Keratinocyte (primary cell): ENCODE measurements around the gene TRDN. TPM values are rescaled to one million over a fixed set of nuclear protein-coding genes. Genes with fewer than 3 reads are reported as not detected.

Experiments used
- DNase-seq: peaks from one replicate; pipeline ENCODE4 v3.0.0-alpha.2; 2011; ENCODE audit warnings: low read depth, missing footprints, low spot score
- FAIRE-seq: peaks from 2 replicates; lab custom pipeline; 2011; peaks lifted over from hg19 to GRCh38; lab: Jason Lieb, UNC
- H2AFZ ChIP-seq: 2 replicates; pipeline ENCODE4 v1.6.0; 2012; ENCODE audit warnings: low read length, control low read depth, inconsistent platforms; ENCODE audit not compliant: control insufficient read depth
- H3K27ac ChIP-seq: 2 replicates; pipeline ENCODE4 v1.5.1; 2011; ENCODE audit warnings: low read length; ENCODE audit not compliant: control insufficient read depth, insufficient read depth
- H3K27me3 ChIP-seq: 3 replicates; pipeline ENCODE4 v1.6.0; 2011; ENCODE audit warnings: low read length; ENCODE audit not compliant: control insufficient read depth, insufficient read depth; ENCODE audit errors: extremely low read depth
- H3K36me3 ChIP-seq, 2 experiments: 2 replicates in 1 of 2; 3 replicates in 1 of 2; pipeline ENCODE4 v1.5.1; 2011; ENCODE audit warnings: low read length in 2 of 2, mild to moderate bottlenecking in 1 of 2; ENCODE audit not compliant: control insufficient read depth in 2 of 2, insufficient read depth in 2 of 2; ENCODE audit errors: extremely low read depth in 1 of 2
- H3K4me1 ChIP-seq: 3 replicates; pipeline ENCODE4 v1.5.1; 2011; ENCODE audit warnings: low read length; ENCODE audit not compliant: control insufficient read depth, insufficient read depth; ENCODE audit errors: extremely low read depth
- H3K4me2 ChIP-seq: 3 replicates; pipeline ENCODE4 v1.6.0; 2011; ENCODE audit warnings: low read depth, low read length; ENCODE audit not compliant: control insufficient read depth, insufficient read depth; ENCODE audit errors: extremely low read depth
- H3K4me3 ChIP-seq, 3 experiments: fragments of 200-600 bp in 1 of 3; sonication (generic) in 1 of 3; 2 replicates in 2 of 3; 3 replicates in 1 of 3; pipeline ENCODE4 v1.5.1; 2011 to 2016; ENCODE audit warnings: low read length in 3 of 3, mild to moderate bottlenecking in 3 of 3, control low read depth in 2 of 3, inconsistent platforms in 1 of 3, low read depth in 1 of 3, mixed read lengths in 1 of 3, mixed run types in 1 of 3, moderate library complexity in 1 of 3; ENCODE audit not compliant: control insufficient read depth in 2 of 3, insufficient read depth in 2 of 3; ENCODE audit errors: extremely low read depth in 1 of 3
- H3K79me2 ChIP-seq: 2 replicates; pipeline ENCODE4 v1.6.0; 2012; ENCODE audit warnings: low read length; ENCODE audit not compliant: control insufficient read depth, insufficient read depth
- H3K9ac ChIP-seq: 3 replicates; pipeline ENCODE4 v1.6.0; 2011; ENCODE audit warnings: low read length; ENCODE audit not compliant: control insufficient read depth, insufficient read depth; ENCODE audit errors: extremely low read depth
- H3K9me1 ChIP-seq: 3 replicates; pipeline ENCODE4 v1.6.0; 2011; ENCODE audit warnings: low read length; ENCODE audit not compliant: control insufficient read depth, insufficient read depth; ENCODE audit errors: extremely low read depth
- H3K9me3 ChIP-seq: 2 replicates; pipeline ENCODE4 v1.5.1; 2012; ENCODE audit warnings: low read depth, low read length; ENCODE audit not compliant: control insufficient read depth
- H4K20me1 ChIP-seq: 3 replicates; pipeline ENCODE4 v1.6.0; 2011; ENCODE audit warnings: low read length; ENCODE audit not compliant: control insufficient read depth, insufficient read depth; ENCODE audit errors: extremely low read depth
- EZH2 ChIP-seq: IDR thresholded peaks from one replicate; pipeline ENCODE4 v1.6.1; 2012; ENCODE audit warnings: inconsistent platforms, mild to moderate bottlenecking, low read length, moderate library complexity
- dilution Hi-C: fragments of 300-500 bp; cut with MboI; formaldehyde crosslinking; loops from one replicate; pipeline ENCODE4 v1.7.0; 2020; ENCODE audit warnings: low sequenced_read_pairs; ENCODE audit not compliant: extremely low pct_ligation_motif_present
- polyA plus RNA-seq, 5 experiments: library from polyadenylated mRNA; depleted of rRNA in 3 of 5; stranded (reverse) in 3 of 5; stranded (forward) in 1 of 5; unstranded in 1 of 5; fragments of >200 nt; gene quantifications; 1 replicate in 1 of 5; 2 replicates in 3 of 5; 3 replicates in 1 of 5; pipeline versions ENCODE4 v1.2.1 to v1.2.3, GENCODE V29; 2011 to 2012; ENCODE audit warnings: missing spikeins in 2 of 5, low read depth in 1 of 5, low replicate concordance in 1 of 5
- TF ChIP-seq, protein P1 (sequence below), 3 experiments: IDR thresholded peaks in 1 of 3; conservative IDR thresholded peaks in 1 of 3; optimal IDR thresholded peaks in 1 of 3; 2 replicates in 2 of 3; 3 replicates in 1 of 3; pipeline versions ENCODE3 to v1.5.1; 2011; ENCODE audit warnings: low read length in 3 of 3, mild to moderate bottlenecking in 3 of 3, moderate library complexity in 2 of 3, control low read depth in 1 of 3, inconsistent platforms in 1 of 3; ENCODE audit not compliant: insufficient read depth in 2 of 3; ENCODE audit errors: extremely low read depth in 1 of 3

TRDN gene
- polyA plus RNA-seq, 1 donor (not counting 4 experiments of a cell fraction or from before 2014, with no cell fraction given): not detected

DNA sequence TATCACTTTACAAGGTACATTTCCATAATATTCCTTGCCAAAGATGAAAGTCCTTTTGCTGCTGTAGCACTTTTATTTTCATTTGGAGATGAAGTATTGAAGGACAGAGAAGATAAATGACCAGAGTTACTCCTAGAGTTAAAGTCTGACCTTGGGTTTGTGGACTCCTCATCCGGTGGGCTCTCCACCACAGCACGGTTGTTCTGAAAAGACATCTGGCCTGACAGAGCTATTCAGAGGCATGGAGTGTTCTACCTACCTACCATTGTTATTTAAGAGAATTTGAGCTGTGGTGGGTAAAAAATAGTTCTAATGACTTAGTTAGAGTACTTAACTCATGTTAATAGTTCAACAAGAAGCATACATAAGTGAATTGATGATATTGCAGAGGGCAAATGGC is 422.3 kb downstream of the TRDN start:
- TF ChIP-seq, protein P1, sequence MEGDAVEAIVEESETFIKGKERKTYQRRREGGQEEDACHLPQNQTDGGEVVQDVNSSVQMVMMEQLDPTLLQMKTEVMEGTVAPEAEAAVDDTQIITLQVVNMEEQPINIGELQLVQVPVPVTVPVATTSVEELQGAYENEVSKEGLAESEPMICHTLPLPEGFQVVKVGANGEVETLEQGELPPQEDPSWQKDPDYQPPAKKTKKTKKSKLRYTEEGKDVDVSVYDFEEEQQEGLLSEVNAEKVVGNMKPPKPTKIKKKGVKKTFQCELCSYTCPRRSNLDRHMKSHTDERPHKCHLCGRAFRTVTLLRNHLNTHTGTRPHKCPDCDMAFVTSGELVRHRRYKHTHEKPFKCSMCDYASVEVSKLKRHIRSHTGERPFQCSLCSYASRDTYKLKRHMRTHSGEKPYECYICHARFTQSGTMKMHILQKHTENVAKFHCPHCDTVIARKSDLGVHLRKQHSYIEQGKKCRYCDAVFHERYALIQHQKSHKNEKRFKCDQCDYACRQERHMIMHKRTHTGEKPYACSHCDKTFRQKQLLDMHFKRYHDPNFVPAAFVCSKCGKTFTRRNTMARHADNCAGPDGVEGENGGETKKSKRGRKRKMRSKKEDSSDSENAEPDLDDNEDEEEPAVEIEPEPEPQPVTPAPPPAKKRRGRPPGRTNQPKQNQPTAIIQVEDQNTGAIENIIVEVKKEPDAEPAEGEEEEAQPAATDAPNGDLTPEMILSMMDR (optimal IDR thresholded peaks at IDR 0.05 in 1 of 3, IDR thresholded peaks at IDR 0.05 in 1 of 3, conservative IDR thresholded peaks at IDR 0.05 in 1 of 3; ENCODE audit: extremely low read depth in 1 of 3, insufficient read depth in 2 of 3, low read length in 3 of 3): no peak
- TF ChIP-seq EZH2: no peak
- H3K9me1 ChIP-seq: no peaks in the 10 kb centered on the region
- no peak overlapping the region for H3K4me2 ChIP-seq
- FAIRE-seq (no peak), DNase-seq (no peak)
- H3K27me3 ChIP-seq: no peaks in the 10 kb centered on the region
- dilution Hi-C loops: no loop called here
- H3K79me2 ChIP-seq: no peaks in the 10 kb centered on the region
- H3K4me3 ChIP-seq: no peak overlapping the region
- no peak overlapping the region for H3K27ac ChIP-seq
- H4K20me1 ChIP-seq: no peaks in the 10 kb centered on the region
- no peak overlapping the region for H2AFZ ChIP-seq
- H3K4me1 ChIP-seq: no peaks in the 10 kb centered on the region
- H3K9ac ChIP-seq: no peak overlapping the region
- no peaks in the 10 kb centered on the region for H3K36me3 ChIP-seq
- H3K9me3 ChIP-seq: no peaks in the 10 kb centered on the region

DNA sequence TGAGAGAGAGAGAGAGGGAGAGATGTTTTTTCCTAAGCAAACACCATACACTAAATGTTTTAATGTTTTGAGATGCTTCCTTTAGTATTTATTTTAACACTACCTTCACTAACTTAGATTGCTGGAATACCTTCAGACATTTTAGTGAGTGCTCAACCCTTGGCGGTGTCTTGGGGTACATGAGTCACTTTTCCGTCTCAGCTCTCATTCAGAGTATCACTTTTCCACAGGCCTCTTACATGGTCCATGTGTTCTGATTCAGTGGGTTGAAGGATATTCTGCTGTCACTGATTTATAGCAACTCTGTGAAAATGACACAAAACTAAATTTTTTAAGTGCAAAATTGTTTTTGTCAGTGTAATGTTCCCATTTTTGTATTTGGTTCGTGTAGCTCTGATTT is 422.8 kb downstream of the TRDN start:
- Histone ChIP-seq H3K9me3 (no peaks in the 10 kb centered on the region), H3K4me1 (no peaks in the 10 kb centered on the region), H3K9ac (no peak overlapping the region), H3K27me3 (no peaks in the 10 kb centered on the region), H3K36me3 (no peaks in the 10 kb centered on the region), H3K27ac (no peak overlapping the region), H2AFZ (no peak overlapping the region), H3K79me2 (no peaks in the 10 kb centered on the region), H3K9me1 (no peaks in the 10 kb centered on the region), H3K4me3 (no peak overlapping the region), H4K20me1 (no peaks in the 10 kb centered on the region), H3K4me2 (no peak overlapping the region)
- dilution Hi-C loops: no loop called here
- no peak for TF ChIP-seq EZH2
- TF ChIP-seq, protein P1 (optimal IDR thresholded peaks at IDR 0.05 in 1 of 3, IDR thresholded peaks at IDR 0.05 in 1 of 3, conservative IDR thresholded peaks at IDR 0.05 in 1 of 3; ENCODE audit: extremely low read depth in 1 of 3, insufficient read depth in 2 of 3, low read length in 3 of 3): no peak
- DNase-seq (no peak), FAIRE-seq (no peak)
